22Rv1 (cell line): ENCODE measurements around the gene CEP170B.

ENCODE experiments used
- ZFX ChIP-seq: fragments of 450-650 bp; IDR thresholded peaks from 2 replicates; pipeline ENCODE4 v1.6.1; 2017; ENCODE audit warnings: antibody characterized with exemption, borderline replicate concordance
- TF ChIP-seq, protein P1 (sequence below): fragments of 450-650 bp; IDR thresholded peaks from 2 replicates; pipeline ENCODE4 v1.5.1; 2017; ENCODE audit warnings: mild to moderate bottlenecking

DNA sequence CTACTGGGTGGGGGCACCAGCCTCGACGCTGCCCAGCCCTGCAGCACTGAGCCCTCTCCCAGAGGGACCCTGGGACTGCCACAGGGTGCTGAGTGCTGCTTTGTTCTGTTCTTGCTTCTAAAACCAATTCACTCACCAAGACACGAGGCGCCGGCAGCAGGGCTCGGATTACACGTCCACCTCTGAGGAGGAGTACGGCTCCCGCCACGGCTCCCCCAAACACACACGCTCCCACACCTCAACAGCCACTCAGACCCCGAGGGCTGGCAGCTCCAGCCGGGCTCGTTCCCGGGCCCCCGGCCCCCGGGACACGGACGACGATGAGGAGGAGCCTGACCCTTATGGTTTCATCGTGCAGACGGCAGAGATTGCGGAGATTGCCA lies 24.3 kb downstream of the CEP170B start:
- TF ChIP-seq, protein P1, sequence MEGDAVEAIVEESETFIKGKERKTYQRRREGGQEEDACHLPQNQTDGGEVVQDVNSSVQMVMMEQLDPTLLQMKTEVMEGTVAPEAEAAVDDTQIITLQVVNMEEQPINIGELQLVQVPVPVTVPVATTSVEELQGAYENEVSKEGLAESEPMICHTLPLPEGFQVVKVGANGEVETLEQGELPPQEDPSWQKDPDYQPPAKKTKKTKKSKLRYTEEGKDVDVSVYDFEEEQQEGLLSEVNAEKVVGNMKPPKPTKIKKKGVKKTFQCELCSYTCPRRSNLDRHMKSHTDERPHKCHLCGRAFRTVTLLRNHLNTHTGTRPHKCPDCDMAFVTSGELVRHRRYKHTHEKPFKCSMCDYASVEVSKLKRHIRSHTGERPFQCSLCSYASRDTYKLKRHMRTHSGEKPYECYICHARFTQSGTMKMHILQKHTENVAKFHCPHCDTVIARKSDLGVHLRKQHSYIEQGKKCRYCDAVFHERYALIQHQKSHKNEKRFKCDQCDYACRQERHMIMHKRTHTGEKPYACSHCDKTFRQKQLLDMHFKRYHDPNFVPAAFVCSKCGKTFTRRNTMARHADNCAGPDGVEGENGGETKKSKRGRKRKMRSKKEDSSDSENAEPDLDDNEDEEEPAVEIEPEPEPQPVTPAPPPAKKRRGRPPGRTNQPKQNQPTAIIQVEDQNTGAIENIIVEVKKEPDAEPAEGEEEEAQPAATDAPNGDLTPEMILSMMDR, result no peak
- no peak for TF ChIP-seq ZFX
